Adrenal gland (tissue), 12 donors: ENCODE data around the gene DLG2. TPM values are rescaled to one million over a fixed set of nuclear protein-coding genes. Genes with fewer than 3 reads are reported as not detected.

ENCODE experiments used
- DNase-seq, 7 donors: peaks; one replicate each; pipeline ENCODE4 v3.0.0-alpha.2; 2019 to 2020
- H3K27ac ChIP-seq, 5 donors: fragments of 200-600 bp; sonication (generic) in 4 of 5; 1 replicate in 3 of 5; 2 replicates in 2 of 5; pipeline versions ENCODE4 v1.5.1 to v1.8.0; 2016 to 2020; ENCODE audit warnings: mild to moderate bottlenecking in 1 of 5
- H3K27me3 ChIP-seq: fragments of 200-600 bp; 2 replicates; pipeline ENCODE4 v1.8.0; 2021
- H3K36me3 ChIP-seq, 2 donors: fragments of 200-600 bp; replicated peaks in 1 of 2; 1 replicate in 1 of 2; 2 replicates in 1 of 2; pipeline versions ENCODE4 v1.5.1 to v1.8.0; 2018 to 2022
- H3K4me1 ChIP-seq, 2 donors: fragments of 200-600 bp; replicated peaks in 1 of 2; 1 replicate in 1 of 2; 2 replicates in 1 of 2; pipeline versions ENCODE4 v1.5.1 to v1.8.0; 2018 to 2021
- H3K4me3 ChIP-seq, 4 donors: fragments of 200-600 bp; sonication (generic) in 3 of 4; one replicate each; pipeline ENCODE4 v1.5.1; 2016 to 2018
- H3K9me3 ChIP-seq, 3 donors: fragments of 200-600 bp; sonication (generic) in 1 of 3; replicated peaks in 1 of 3; 1 replicate in 2 of 3; 2 replicates in 1 of 3; pipeline versions ENCODE4 v1.5.1 to v1.8.0; 2016 to 2021
- CTCF ChIP-seq, 6 experiments: fragments of 450-650 bp in 4 of 6; fragments of 200-600 bp in 2 of 6; sonication (generic) in 1 of 6; IDR thresholded peaks; 1 replicate in 5 of 6; 2 replicates in 1 of 6; pipeline versions ENCODE4 v1.5.1 to v1.8.0; 2016 to 2021; ENCODE audit warnings: antibody characterized with exemption in 6 of 6, mild to moderate bottlenecking in 2 of 6, moderate library complexity in 1 of 6
- POLR2A ChIP-seq, 2 donors: fragments of 450-650 bp; IDR thresholded peaks; one replicate each; pipeline ENCODE4 v1.6.1; 2017; ENCODE audit warnings: antibody characterized with exemption in 2 of 2, mild to moderate bottlenecking in 2 of 2, moderate library complexity in 1 of 2
- WGBS, 4 donors: extraction: QIAGEN DNeasy Blood & Tissue Kit in 2 of 4; methylation state at CpG; one replicate each; pipeline versions ENCODE4 v1.1.5 to v1.1.7; 2013 to 2017; 5-methylcytosine and 5-hydroxymethylcytosine counted together
- intact Hi-C, 2 donors: fragments of 100-400 bp; cut with DNase I; formaldehyde crosslinking; loops; one replicate each; pipeline versions ENCODE4 v1.14.1 to v1.15.0; 2022 to 2023
- polyA plus RNA-seq, 3 donors: library from polyadenylated mRNA; stranded (reverse); fragments of 200-250 nt in 2 of 3; fragments of 350-450 nt in 1 of 3; fragmentation: Illumina TruSeq in 1 of 3; extraction: RNeasy Lipid Tissue Mini Kit (QIAGEN cat#74804) in 1 of 3; gene quantifications; one replicate each; pipeline ENCODE4 v1.2.3, GENCODE V29; 2013 to 2014
- total RNA-seq, 9 donors: library from RNA; depleted of rRNA in 4 of 9; stranded (reverse); fragments of >200 nt in 4 of 9; fragments of 120-200 nt in 1 of 9; fragmentation: NEBNext Ultra II Directional in 1 of 9; extraction: Animal tissue kit (Norgen Biotek cat#: 25700) in 1 of 9; gene quantifications; one replicate each; pipeline versions ENCODE4 v1.1.0 to v1.2.4, GENCODE V29; 2013 to 2023
- donor health status: healthy with polysubstance abuse.
- donor health status: Bipolar disorder and iron deficiency.
- donor health status: DM: yes; HTN: yes; CAD: no.
- donor health status: DM: no; HTN: no; CAD: no.
- donor health status: DM: no; HTN: no; CAD: no.
- donor health status: DM: yes; HTN: yes; CAD: no.

DLG2 gene
- total and polyA plus RNA-seq, 12 donors: 8.3 to 101 (median 37.5) TPM

DNA sequence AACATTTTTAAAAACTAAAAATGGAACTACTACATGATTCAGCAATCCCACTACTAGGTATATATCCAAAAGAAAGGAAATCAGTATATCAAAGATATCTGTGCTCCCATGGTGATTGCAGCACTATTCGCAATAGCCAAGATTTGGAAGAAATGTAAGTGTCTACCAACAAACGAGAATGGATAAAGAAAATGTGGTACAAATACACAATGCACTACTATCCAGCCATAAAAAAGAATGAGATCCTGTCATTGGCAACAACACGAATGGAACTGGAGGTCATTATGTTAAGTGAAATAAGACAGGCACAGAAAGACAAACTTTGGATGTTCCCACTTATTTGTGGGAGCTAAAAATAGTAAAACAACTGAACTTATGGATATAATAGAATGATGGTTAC lies 1765.1 kb downstream of the DLG2 start:
- DNase-seq: no peak
- 65 to 79% (median 73%) methylated on average over 3 of the region's 3 CpGs for WGBS, 4 donors
- no peak overlapping the region for H3K27ac ChIP-seq
- no peak overlapping the region for H3K4me3 ChIP-seq
- H3K9me3 ChIP-seq: peaks cover 0 to 5% (median 0%) of the 10 kb centered on the region in 3 donors
- intact Hi-C loops: no loop called here
- no peak for TF ChIP-seq CTCF (IDR thresholded peaks at IDR 0.05)
- TF ChIP-seq POLR2A (IDR thresholded peaks at IDR 0.05): no peak
- no peaks in the 10 kb centered on the region for H3K27me3 ChIP-seq
- no peaks in the 10 kb centered on the region for H3K36me3 ChIP-seq
- H3K4me1 ChIP-seq: peaks cover 14 to 25% of the 10 kb centered on the region in 2 donors

GRCh38 chr11:83858694-83859093 lies 1768.5 kb downstream of the DLG2 start:
- no peak overlapping the region for H3K27ac ChIP-seq
- H3K9me3 ChIP-seq: peaks cover 0 to 5% (median 0%) of the 10 kb centered on the region in 3 donors
- H3K27me3 ChIP-seq: no peaks in the 10 kb centered on the region
- peaks cover 0 to 12% of the 10 kb centered on the region in 2 donors for H3K4me1 ChIP-seq
- TF ChIP-seq CTCF (IDR thresholded peaks at IDR 0.05): no peak
- TF ChIP-seq POLR2A (IDR thresholded peaks at IDR 0.05): no peak
- no peak for DNase-seq
- H3K36me3 ChIP-seq: no peaks in the 10 kb centered on the region
- WGBS, 4 donors: 83 to 100% (median 87%) methylated on average over 1 of the region's 1 CpG
- H3K4me3 ChIP-seq: no peak overlapping the region
- intact Hi-C loops: loop anchor here in 1 of 2 donors (10.0 kb wide), 1 partner anchor 66 kb away; no protein-coding TSS in a partner anchor

DNA sequence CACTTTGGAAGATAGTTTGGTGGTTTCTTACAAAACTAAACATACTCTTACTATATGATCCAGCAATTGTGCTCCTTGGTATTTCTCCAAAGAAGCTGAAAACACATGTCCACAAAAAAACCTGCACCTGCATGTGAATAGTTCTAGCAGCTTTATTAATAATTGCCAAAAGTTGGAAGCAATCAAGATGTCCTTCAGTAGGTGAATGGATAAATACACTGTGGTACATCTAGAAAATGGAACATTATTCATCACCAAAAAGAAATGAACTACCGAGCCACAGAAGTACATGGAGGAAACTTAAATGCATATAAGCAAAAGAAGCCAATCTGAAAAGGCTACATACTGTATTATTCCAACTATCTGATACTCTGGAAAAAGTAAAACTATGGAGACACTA lies 1771.9 kb downstream of the DLG2 start:
- intact Hi-C loops: loop anchor here in 1 of 2 donors (10.0 kb wide), 1 partner anchor 70 kb away; no protein-coding TSS in a partner anchor
- no peak for DNase-seq
- TF ChIP-seq CTCF (IDR thresholded peaks at IDR 0.05): no peak
- no peak for TF ChIP-seq POLR2A (IDR thresholded peaks at IDR 0.05)
- no peaks in the 10 kb centered on the region for H3K27me3 ChIP-seq
- WGBS, 4 donors: 90 to 98% (median 94%) methylated on average over 1 of the region's 1 CpG
- H3K27ac ChIP-seq: no peak overlapping the region
- H3K9me3 ChIP-seq: peaks cover 0 to 5% (median 0%) of the 10 kb centered on the region in 3 donors
- H3K36me3 ChIP-seq: no peaks in the 10 kb centered on the region
- no peak overlapping the region for H3K4me3 ChIP-seq
- peaks cover 0 to 17% of the 10 kb centered on the region in 2 donors for H3K4me1 ChIP-seq

GRCh38 chr11:83852775-83853442 lies 1774.2 kb downstream of the DLG2 start:
- peaks cover 0 to 5% (median 0%) of the 10 kb centered on the region in 3 donors for H3K9me3 ChIP-seq
- peaks cover 0 to 17% of the 10 kb centered on the region in 2 donors for H3K4me1 ChIP-seq
- DNase-seq: no peak
- intact Hi-C loops: loop anchor here in 1 of 2 donors (10.0 kb wide), 1 partner anchor 72 kb away; no protein-coding TSS in a partner anchor
- H3K4me3 ChIP-seq: no peak overlapping the region
- 75 to 85% (median 77%) methylated on average over 1 of the region's 1 CpG for WGBS, 4 donors
- H3K27ac ChIP-seq: no peak overlapping the region
- H3K36me3 ChIP-seq: no peaks in the 10 kb centered on the region
- H3K27me3 ChIP-seq: no peaks in the 10 kb centered on the region
- TF ChIP-seq CTCF (IDR thresholded peaks at IDR 0.05): no peak
- no peak for TF ChIP-seq POLR2A (IDR thresholded peaks at IDR 0.05)
